ENCODE results near the gene LOXL1.

- TF ChIP-seq CTCF (IDR thresholded peaks at IDR 0.05): no peak
- no peak for TF ChIP-seq POLR2A (IDR thresholded peaks at IDR 0.05)
These were observed 9.3 kb downstream of the LOXL1 start for GRCh38 chr15:73935547-73935946.

Measured in body of pancreas (tissue), 4 donors.